ENCODE results near the gene SRI. TPM values are rescaled to one million over a fixed set of nuclear protein-coding genes. Genes with fewer than 3 reads are reported as not detected.

Gene SRI
- total RNA-seq, 1 donor from 2014 or later = 121 TPM

DNA sequence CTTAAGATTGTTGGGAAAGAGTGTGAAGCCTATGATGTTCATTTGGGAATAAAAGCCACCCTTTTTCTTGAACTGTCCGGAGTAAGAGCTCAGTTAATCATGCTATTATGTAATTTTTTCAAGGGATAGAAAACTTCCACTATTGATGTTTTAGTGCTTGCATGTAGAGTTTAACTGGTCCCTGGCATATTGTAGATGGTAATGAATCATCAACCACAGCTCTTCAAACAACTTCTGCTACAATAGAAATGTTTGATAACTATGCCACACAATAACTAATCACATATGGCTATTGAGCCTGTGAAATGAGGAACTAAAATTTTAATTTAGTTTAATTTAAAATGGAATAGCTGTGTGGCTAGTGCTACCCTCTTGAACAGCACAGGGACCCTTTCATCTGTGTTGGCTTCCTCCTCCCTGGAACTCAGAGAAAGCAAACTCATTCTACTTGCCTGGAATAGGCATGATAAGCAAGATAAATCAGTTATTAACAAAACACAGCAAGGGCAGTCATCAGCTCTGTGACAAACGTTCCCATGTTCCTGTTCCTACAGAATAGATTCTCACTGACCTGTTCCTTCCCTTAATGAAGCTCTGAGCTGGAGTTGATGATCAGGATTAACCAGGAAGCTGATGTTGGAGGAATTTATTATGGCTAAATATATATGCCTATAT lies 4.9 kb upstream of the SRI start:
- no peak for DNase-seq

DNA sequence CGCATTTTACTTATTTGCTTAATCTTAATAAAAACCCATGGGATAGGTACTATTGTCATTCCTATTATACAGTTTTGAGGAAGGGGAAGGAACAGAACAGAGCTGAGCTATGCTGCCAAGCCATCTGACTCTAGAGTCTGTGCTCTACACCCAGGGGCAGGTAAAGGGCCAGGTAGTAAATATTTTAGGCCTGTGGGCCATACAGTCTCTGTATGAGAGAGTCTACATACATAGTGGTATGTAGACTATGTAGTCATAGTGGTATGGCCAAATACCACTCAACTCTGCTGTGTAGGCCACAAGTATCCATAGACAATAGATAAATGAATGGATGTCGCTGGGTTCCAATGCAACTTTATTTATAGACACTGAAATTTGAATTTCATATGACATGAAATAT lies 3.4 kb upstream of the SRI start:
- DNase-seq = no peak

DNA sequence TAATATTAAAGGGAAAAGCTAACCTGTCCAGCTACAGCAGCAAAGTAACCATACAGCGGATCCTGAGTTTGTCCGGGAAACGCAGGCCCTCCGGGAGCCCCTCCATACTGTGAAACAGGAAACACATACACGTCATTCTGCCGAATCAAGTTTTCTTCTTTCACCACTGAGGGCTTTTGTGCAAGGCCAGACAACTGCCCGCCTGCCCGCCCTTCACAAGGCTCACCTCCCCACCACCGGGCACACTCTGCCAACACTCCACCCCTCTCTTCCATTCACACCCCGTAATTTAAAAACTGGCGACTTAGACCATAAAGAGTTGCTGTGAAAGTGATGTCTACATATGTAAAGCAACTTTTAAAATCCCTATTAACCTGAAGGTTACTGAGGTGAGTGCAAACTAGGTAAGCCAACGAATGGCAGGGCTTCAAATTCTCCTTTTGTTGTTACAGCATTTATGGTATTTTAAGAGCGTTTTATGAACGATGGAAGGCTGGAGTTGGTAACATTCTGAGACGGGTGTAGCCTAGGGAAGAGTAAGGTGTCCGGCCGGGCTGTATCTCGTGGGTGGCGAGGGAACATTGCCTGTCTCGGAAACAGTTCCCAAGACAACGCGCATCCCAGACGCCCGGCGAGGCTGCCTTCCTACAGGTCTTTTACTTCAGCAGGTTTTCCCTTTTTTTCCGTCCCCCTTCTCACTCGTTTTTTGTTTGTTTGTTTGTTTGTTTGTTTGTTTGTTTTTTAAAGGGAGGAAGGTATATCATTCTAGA lies 817 bp downstream of the SRI start:
- DNase-seq = peak; percentile 74

DNA sequence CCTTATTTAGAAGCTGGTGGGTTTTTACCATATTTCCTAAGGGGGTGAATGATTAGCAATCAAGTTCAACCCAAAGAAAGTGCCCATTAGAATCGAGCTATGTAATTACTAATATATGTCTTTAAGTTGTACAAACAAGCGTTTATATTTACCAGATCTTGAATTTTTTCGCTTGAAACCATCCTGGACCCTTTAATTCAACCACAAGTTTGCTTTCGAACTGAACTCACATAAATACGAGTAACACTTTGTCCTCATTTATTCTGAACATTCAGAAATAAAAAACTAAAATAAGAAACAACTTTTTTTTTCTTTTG lies 1.5 kb downstream of the SRI start:
- no peak for DNase-seq

DNA sequence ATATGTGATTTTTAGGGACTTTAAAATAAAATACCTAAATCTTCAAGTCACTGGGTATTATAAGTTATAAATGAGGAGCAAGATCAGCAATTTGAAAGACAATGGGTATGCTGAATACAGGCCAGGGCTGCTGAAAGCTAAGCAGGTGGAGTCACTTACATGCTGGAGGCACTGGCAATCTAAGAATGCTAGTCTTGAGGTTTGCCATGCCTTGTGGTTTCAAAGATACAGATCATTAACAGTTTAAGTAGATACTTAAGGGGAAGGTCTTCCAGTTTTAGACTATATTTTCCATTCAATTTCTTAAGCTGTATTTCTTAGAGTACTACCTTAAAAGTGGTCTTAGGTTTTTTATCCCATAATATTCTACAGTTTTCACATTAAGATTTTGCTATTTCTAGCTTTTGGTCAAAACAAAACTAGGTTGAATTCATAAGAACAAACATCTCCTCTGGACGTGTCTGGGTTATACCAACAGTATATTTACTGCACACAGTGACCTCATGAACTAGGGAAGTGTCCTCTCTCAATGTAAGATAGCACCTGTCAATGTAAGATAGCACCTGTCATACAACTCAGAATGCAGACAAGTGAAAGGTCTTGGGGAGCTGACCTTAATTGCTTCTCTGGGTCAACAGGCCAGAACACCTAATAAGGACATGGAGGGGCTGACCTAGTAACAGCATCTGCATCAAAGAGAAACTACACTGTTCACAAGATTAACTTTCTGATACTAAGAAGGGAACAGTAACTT lies 2.0 kb downstream of the SRI start:
- peak; percentile 2 for DNase-seq

DNA sequence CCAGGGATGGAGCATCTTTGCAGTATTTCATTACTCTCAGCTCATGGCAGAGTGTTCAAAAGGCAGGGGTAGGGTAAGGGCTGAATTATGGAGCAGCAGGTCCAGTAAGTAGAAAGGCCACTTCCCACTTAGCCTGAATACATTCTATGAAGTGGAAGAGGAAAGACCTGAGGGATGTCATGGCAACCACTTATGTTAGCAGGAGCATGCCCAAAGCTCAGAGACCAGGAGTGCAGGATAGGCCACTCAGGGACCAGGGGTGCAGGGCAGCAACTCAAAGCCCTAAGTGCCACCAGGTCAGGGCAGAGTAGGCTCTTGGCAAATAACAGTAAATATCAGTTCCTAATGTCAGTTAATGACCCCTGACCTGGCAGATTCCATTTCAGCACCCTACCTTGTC lies 3.6 kb downstream of the SRI start:
- DNase-seq = no peak

DNA sequence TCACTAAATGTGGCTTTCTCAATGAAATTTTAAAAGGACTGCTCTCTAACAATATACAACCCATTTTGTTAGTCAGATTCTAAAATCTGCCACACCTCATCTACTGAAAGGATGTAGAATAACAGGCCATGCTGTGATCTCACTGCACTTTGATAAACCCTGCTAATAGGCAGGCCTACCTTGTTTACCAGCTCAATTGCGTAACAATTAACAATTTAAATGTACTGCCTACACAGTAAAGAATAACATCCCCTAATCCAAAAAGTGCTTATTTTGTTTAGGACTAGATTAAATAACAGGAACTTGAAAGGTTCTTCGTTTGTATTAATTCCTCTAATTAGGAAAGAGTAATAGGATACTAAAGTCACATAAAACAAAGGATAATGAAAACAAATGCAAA lies 4.5 kb downstream of the SRI start:
- no peak for DNase-seq

DNA sequence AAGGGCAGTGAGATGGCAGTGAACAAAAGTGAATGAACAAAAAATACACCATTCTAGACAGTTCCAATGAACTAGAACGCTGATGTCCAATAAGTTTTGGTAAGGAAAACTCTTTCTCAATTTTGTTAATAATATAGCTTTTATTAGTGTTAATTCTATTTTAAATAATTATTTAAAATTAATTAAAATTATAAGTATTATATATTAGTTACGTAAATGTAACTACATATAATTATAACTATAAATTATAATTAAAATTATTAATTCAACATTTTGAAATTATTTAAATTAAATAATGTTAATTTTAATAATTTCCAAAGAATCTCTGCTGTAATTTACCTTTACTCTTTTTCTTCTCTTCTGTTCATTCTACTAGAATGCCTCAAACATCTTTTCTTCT lies 5.4 kb downstream of the SRI start:
- DNase-seq = no peak

DNA sequence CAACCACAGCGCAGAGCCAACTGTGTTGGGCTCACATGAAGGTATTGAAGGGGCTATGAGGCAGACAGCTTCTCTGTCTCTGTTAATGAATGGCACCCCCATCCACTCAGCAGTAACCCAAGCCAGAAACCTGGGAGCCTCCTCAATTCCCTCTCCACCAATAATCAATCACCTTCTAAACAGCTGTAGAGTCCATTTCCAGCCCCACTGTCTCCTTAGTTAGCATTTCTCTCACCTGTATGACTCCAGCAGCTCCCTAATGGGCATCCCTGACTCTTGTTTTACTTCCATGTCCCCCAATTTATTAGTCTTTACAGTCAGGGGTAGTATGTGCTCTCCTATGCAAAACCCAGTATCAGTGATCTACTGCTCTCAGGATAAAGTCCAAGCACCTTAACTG lies 6.9 kb downstream of the SRI start:
- no peak for DNase-seq

DNA sequence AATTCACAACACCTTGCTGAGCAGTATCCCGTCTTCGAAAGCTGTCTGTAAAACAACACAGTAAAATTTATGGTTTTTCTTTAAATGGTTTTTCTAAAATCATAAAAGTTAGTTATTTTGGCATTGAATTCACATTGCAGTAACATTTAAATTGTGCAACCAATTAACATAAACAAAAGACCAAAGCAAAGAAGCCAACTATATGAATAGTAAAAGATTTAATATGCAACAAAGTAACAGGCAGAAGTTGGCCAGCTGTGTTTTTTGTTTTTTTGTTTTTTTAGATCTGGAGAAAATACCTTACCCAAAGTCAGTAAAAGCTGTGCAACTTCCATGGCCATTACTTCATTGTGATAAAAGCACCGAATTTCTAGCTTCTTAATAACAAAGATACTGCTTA lies 11.3 kb downstream of the SRI start:
- DNase-seq = no peak

DNA sequence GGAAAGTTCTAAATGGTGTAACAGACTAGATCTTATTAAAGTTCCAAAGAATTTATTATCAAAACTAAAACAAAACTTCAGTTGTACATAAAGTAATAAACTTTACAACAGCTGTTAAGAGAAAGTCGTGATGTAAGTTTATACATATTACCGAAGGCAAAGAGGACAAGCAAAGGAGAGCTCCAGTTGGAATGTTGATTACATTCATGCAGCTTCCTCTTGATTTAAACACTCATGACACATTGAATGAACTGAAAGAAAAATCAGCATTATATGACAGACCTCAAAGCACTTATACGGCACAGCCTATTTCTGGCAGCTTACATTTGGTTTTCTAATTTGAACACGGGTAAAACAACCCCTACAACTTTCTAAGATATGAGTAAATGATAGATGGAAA lies 13.6 kb downstream of the SRI start:
- no peak for DNase-seq

DNA sequence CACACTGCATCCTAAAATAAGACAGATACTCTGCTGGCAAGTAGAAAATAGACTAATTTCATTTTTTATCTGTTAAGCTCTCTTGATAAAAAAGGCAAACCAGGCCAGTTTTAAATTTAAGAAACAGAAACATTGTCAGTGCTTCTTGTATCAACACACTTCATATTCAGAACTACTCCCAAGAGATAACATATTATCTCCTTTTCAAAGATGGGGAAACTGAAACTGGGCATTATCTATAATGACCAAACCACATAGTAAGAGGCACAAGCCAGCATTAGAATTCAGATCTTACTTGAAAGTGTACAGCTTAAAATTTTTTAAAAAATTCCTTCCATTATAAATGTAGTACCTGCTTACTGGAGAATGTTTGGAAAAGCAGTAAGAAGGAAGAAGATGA lies 14.7 kb downstream of the SRI start:
- no peak for DNase-seq

DNA sequence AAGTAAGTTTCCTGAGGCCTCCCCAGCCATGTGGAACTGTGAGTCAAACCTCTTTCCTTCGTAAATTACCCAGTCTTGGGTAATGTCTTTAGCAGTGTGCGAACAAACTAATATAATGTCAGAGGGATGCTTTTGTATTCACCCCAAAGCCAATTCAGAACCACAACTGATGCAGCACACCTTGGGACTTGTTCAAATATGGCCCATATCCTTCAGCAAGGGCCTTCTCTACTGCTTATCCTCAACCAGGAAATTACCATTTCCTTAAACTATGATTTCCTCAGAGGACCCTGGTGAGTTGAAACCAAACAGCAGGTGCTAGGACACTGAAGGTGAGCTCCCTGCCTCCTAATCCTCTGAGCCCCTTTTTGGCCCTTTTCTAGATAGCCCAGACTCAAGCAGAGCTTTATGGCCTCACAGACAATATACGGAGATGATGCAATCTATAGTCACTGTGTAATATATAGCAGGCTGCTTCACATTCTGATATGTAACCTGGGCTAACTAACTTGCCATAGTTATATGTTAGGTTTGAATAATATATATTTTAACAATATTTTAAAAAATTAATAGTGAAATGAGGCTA lies 15.2 kb downstream of the SRI start:
- no peak for DNase-seq

DNA sequence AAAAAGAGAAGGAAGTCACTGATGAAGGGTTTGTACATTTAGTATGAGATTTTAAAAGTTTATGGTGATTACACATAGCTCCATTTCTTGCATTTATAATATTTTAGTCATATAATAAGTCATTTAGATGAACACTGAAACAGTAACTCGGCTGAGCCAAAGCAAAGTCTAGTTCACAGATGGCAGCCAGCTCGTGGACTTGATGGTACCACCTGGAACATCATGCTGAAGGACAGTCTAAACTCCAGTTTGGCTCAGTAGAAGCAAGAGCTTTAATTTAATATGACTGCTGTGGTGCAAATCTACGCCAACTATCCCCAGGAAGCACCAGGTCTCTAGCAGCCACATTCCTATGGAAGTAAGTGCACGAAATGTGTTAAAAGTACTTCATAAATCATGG lies 16.4 kb downstream of the SRI start:
- DNase-seq = no peak

DNA sequence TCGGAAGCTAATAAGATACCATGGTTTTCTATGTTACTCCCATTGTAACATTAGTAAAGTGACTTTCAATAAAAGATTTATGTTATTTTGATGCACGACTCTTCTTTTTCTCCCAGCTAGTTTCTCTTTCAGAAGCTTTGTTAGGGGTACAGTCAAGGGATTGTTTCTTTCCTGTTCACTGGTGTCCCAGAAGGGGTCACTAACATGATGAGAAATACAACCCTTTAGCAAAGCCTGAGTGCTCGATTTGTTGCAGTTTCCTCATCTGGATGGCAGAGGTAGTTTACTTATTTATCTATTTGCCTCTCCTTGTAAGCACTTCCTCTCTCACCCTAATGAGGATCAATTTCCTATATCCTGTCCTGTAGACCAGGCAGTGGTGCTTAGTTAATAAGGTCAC lies 17.0 kb downstream of the SRI start:
- DNase-seq = no peak

DNA sequence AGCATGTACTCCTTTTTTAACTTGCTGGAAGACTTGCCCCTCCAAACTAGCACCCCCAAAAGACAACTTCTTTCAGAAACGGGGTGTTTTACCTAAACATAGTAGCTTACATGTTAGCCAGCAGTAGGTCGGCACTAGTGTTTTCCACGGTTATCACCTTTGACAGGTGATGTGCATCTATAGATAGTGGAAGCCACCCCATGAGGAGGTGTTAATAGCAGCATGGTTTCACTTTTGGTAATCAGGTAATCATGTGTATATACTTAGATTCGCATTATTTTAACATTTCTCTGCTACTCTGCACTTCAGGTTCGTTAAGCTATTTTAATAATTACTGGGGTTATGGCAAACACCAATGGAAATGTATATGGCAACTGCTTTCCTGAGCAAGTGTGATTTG lies 17.6 kb downstream of the SRI start:
- DNase-seq = no peak

DNA sequence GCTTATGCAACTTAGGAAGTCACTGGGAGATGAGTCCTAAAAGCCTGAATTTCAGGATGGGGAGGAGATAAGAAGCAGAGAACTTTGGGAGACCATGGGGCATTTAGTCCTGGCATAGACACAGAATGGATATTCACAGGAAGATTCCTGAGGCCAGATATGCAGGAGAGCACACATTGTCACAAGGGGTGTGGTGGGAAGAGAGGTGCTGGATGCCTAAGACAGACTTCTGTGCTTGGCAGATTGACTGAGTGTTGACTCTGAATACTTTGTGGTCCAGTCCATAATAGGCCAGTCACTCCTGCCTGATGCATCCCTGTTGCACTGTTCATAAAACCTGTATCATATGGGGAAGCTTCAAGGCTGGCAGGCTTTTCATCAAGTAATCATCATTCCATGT lies 18.5 kb downstream of the SRI start:
- no peak for DNase-seq

DNA sequence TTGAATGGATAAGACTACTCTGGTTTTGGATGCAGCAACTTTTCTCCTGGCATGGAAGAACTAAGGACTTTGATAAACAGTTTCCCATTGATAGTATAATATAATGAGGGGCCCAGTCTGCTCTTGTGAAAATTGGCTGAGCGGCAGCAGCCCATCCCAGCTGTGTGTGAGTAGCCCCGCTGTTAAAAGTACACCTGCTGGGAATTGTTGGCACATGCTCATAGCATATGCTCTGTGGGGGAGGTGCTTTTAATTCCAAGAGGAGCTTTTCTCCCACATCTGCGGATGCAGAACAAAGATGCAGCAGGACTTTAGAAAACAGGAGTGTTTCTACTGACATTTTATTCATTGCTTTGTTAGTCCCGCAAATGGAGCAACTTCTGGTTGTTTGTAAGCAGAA lies 19.0 kb downstream of the SRI start:
- DNase-seq = no peak

DNA sequence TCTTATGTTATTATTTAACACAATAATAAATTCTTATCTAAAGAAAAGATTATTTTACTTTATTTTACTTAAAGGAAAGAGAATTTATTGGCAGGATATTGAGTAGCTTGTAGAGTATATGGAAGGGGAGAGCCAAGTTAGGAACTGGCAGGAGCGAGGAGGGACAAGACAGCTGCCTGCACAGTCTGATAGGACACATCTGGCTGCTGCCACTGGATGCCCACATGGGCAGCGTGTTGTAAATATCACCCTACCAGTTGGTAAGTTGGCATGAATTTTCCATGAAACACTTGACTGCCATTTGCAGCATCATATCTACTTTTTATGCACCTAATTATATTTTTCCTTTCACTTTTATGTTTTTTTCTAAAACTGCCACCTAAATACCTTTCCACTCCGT lies 19.6 kb downstream of the SRI start:
- no peak for DNase-seq

DNA sequence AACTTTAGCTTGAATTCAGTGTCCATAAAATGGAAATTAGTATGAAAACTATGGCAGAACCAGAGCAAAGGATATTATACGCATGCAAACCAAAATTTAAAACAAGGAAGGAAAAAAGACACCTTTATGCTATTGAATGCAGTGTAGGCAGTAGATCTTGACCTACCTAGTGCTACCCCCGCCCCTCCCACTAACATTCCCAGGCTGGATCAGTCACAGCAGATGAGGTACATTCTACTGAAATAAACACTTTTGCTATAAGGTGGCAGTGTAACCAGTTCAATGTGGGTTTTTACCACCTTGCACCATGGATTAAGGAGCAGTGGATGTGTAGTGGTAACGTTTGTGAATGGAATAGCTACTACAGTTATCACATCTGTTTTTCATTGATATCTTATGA lies 27.9 kb downstream of the SRI start:
- no peak for DNase-seq

DNA sequence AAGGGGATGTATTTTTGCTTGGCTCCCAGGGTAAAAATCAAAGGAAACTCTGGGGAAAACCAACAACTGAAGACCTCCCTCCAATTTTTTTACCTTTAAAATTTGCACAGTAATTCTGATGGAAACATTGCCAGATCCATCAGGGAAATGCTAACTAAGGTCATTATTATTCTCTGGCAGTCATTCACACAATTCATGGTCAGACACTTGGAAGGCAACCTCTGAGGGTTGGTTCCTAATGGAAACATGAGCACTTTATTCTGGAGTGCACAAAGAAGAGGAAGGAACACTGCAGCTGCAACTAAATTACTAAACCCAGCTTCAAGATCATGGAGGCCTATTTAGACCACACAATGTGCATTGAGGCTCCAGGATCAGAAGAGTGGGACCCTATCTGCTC lies 34.2 kb downstream of the SRI start:
- DNase-seq = no peak

DNA sequence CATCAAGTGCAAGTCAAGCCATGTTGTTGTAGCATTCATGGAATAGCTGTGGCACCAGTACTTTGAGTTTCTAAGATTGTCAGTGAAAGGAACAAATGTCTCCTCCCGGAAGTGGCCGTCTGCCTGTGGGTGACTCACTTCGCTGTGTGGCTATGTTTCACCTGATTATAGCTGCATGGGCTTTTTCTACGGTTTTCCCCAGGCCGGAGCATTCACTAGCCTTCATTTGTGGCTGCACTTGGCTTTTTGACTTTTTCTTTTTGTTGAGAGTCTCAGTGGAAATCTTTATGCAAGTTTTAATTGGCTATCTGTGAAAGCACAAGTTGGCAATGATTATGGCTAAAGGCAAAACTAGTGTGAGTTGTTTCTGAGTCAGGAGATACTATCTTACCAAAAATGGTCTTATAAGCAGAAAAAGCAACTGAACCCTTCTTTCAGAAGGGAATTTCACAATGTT lies 35.0 kb downstream of the SRI start:
- no peak for DNase-seq

DNA sequence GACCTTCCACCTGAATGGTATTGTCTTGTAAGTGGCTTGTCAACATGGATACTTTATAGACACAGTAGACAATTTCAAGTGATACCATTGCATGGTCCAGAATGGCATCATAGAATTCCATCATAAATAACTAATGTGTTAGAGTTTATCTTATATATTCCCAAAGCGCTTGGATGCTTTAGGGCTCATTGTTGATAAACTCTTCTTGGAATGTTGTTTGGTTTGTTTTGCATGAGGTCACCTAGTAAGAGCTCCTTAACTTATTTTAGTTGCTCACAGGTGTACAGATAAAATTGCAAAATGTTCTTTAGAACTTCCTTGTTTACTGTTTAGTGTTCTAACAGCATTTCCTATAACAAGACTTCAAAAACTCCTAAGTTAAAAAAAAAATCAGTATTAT lies 36.8 kb downstream of the SRI start:
- DNase-seq = no peak

DNA sequence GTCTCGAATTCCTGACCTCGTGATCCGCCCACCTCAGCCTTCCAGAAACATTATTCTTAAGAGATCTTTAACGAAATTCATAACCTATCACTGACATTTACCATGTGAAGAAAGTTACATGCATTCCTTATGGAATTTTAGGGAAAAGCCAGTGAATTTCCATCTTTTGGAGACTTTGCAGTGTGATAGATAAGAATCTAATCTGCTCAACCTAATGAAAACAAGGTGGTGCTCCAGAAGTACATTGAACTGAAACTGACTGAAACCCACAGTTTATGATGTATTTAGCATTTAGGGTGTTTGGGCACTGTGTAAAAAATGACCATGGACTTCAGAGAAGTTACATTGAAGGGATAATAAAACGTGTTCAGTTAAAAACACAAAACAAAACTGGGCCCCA lies 43.6 kb downstream of the SRI start:
- no peak for DNase-seq
